LNCaP clone FGC (cell line): ENCODE data around the gene SUN1.

Experiments used
- DNase-seq: peaks from one replicate; pipeline ENCODE4 v3.0.0-alpha.2; 2011; ENCODE audit warnings: low read depth
- H3K4me3 ChIP-seq: 2 replicates; pipeline ENCODE4 v1.5.1; 2011; ENCODE audit warnings: mild to moderate bottlenecking, low read depth, low read length, control low read depth
- TF ChIP-seq, protein P1 (sequence below): IDR thresholded peaks from 2 replicates; pipeline ENCODE4 v1.5.1; 2012; ENCODE audit warnings: mild to moderate bottlenecking; ENCODE audit not compliant: control insufficient read depth, insufficient read depth; ENCODE audit errors: extremely low read depth

SUN1 gene

DNA sequence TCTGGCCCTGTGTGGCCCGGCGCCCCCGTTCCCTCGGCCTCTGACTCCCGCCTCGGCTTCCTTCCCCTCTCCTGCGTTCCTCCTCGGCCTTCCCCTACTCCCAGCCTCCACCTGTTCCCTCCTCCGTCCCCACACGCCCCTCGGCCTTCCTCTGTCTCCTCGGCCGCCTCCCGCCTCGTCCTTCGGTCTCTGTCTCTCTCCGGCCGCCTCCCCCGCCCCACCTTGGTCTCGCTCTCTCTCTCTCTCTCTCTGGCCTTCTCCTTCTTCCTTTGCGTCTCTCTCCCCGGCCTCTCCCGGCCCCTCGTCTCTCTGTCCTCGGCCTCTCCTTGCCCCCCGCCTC, 44.7 kb downstream of the SUN1 start:
- peak overlapping the region; percentile 91 for H3K4me3 ChIP-seq
- DNase-seq, result no peak
- TF ChIP-seq, protein P1, sequence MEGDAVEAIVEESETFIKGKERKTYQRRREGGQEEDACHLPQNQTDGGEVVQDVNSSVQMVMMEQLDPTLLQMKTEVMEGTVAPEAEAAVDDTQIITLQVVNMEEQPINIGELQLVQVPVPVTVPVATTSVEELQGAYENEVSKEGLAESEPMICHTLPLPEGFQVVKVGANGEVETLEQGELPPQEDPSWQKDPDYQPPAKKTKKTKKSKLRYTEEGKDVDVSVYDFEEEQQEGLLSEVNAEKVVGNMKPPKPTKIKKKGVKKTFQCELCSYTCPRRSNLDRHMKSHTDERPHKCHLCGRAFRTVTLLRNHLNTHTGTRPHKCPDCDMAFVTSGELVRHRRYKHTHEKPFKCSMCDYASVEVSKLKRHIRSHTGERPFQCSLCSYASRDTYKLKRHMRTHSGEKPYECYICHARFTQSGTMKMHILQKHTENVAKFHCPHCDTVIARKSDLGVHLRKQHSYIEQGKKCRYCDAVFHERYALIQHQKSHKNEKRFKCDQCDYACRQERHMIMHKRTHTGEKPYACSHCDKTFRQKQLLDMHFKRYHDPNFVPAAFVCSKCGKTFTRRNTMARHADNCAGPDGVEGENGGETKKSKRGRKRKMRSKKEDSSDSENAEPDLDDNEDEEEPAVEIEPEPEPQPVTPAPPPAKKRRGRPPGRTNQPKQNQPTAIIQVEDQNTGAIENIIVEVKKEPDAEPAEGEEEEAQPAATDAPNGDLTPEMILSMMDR, result no peak

DNA sequence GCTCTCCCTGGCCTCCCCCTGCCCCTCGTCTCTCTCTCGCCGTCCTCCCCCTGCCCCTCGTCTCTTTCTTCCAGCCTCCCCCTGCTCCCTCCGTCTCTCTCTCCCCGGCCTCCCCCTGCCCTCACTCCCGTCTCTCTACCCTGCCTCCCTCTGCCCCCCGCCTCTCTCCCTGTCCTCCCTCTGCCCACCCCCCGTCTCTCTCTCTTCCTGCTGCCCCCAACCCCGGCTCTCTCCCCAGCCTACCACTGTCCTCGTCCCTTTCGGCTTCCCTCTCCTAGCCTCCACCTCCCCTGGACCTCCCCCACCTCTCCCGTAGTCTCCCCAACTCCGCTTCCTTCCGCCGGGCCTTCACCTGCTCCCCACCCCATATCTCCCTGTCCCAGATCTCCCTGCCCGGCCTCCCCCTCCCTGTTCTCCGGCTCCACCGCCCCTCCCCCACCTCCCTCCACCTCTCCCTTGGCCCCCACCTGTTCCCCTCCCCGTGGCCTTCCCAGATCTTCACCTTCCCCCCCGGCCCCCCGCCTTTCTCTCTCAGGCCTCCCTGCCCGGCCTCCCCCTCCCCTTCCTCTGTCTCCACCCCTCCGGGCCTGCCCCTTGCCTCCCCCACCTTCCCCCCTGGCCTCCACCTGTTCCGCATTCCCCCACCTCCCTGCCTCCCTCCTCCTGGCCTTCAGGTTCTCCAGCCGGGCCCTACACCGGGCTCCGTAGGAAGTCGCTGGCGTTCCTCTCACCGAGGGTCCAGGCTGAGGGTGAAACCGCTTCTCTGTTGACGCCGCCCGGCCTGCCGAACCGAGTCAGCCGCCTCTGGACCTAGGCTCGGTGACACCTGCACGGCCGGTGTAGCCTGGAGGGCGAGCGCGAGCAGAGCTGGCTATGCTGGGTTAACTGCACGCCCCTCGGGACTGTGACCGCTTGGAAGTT, 45.3 kb downstream of the SUN1 start:
- TF ChIP-seq, protein P1, result no peak
- H3K4me3 ChIP-seq, result peak overlapping the region; percentile 91
- no peak for DNase-seq

DNA sequence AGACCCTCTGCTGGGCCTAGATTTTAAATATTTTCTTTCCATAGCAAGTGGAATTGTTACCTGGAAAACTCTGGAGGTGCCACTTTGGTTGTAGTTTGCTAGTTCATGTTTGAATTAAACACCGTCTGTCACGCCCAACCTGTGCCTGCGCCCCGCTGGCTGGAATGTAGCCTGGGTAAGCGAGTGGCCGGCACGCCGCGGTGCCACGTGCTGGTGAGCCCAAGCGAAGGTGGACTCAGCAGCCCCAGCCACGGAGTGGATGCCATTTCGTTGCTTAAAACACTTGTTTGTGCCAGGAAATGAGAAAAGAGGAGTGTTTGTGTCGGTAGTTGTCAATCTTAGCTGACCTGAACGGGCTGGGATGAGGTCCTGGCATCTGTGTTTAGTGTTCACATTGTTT, 46.8 kb downstream of the SUN1 start:
- DNase-seq, result no peak
- TF ChIP-seq, protein P1, result no peak
- peak overlapping the region; percentile 91; the same call in 1 of the 2 replicates for H3K4me3 ChIP-seq

DNA sequence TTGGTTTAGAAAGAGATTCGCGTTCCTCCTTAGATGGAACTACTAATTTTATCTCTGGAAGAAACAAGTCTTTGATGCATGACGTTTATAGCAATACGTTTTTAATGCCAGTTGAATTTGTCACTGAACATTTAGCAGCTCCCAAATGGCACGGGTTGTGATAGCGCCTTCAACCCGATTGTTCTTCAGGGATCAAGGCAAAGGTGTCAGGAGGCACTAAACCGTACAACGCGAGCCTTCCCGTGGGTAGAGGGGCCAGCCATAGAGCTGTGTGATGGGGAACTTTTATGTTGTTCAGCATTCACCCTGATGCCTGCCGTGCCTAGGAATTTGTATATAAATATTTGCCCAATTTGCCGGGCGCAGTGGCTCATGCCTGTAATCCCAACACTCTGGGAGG, 47.4 kb downstream of the SUN1 start:
- TF ChIP-seq, protein P1, result no peak
- no peak for DNase-seq

DNA sequence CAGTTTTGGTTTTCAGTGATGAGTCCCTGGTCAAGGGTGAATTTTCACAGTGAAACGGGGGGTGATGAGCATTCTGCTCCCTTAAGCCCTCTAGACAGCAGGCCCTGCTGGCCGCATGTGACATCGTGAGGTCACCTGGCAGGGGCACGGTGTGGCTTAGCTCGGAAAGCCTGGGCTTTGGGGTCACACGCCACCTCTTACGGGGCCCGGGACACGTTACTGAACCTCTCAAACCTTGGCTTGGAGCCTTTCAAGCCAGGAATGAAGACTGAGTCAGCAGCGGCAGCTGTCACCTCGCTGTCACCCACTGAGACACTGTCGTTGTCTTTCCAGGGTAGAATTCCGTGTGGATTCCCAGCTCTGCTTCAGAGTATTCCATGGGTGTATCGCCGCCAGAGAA, 48.2 kb downstream of the SUN1 start:
- H3K4me3 ChIP-seq, result no peak overlapping the region
- no peak for DNase-seq
- TF ChIP-seq, protein P1, result no peak

More for the DNA sequence above, 47.4 kb downstream of the SUN1 start:
- no peak overlapping the region; the same call in 1 of the 2 replicates for H3K4me3 ChIP-seq

DNA sequence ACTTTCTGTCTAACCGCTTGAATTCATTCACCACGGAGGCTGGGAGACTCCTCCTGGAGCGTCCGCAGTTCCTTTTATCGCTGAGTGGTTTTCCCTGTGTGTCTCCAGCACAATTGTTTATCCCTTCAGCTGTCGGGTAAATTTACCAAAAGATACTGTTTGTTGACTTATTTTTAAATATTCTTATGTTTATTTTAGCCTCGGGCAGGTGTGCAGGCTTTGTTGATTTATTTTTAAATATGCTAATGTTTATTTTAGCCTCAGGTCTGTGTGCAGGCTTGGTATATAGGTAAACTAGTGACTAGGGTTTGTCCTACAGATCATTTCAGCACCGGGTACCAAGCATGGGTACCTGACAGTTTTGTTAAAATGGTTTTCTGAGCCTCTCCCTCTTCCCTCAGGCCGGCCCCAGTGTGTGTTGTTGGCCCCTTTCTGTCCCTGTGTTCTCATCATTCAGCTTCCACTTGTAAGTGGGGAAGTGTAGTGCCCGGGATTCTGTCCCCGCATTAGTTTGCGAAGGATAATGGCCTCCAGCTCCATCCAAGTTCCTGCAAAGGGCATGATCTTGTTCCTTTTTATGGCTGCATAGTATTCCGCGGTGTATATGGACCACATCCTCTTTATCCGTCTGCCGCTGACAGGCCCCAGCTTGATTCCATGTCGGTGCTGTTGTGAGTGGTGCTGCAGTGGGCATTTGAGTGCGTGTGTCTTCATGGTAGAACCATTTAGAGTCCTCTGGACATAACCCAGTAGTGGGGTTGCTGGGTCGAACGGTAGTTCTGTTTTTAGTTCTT, 49.4 kb downstream of the SUN1 start:
- TF ChIP-seq, protein P1, result no peak
- peak overlapping the region; percentile 36 for H3K4me3 ChIP-seq
- peak; percentile 93 for DNase-seq
